CD4-positive, CD25-positive, alpha-beta regulatory T cell (primary cell): ENCODE data around the gene APPBP2. TPM values are rescaled to one million over a fixed set of nuclear protein-coding genes. Genes with fewer than 3 reads are reported as not detected.

Source experiments
- polyA plus RNA-seq, 4 donors: library from polyadenylated mRNA; unstranded; fragments of 300-500 nt; fragmentation: Illumina TruSeq; gene quantifications; one replicate each; pipeline ENCODE4 v1.2.3, GENCODE V29; 2021
- total RNA-seq: library from RNA; stranded (reverse); gene quantifications from one replicate; pipeline ENCODE4 v1.2.3, GENCODE V29; 2022

APPBP2 gene
- total and polyA plus RNA-seq, 5 donors from 2014 or later = 26.2 to 39.1 (median 33.5) TPM

Other genes starting within 250 kb of the APPBP2 start
- 47.0 TPM for gene USP32, start 134.1 kb downstream of the APPBP2 start, total RNA-seq
- 1 to 10 TPM; 6.1 to 9.2 (median 7.1) TPM for gene USP32, start 134.1 kb downstream of the APPBP2 start, polyA plus RNA-seq
- gene CHCT1, start 103.8 kb downstream of the APPBP2 start, total RNA-seq = not detected
- not detected for gene CHCT1, start 103.8 kb downstream of the APPBP2 start, polyA plus RNA-seq
- 29.6 TPM for gene PPM1D, start 74.0 kb upstream of the APPBP2 start, total RNA-seq
- 10 to 100 TPM in 3 of 4 donors, 1 to 10 TPM in 1; 9.5 to 15.5 (median 12.1) TPM for gene PPM1D, start 74.0 kb upstream of the APPBP2 start, polyA plus RNA-seq
- gene BCAS3, start 151.6 kb upstream of the APPBP2 start, total RNA-seq = 59.1 TPM
- 10 to 100 TPM; 29.7 to 38.6 (median 33.6) TPM for gene BCAS3, start 151.6 kb upstream of the APPBP2 start, polyA plus RNA-seq